Mucosa of descending colon (tissue), 3 donors: ENCODE measurements around the gene KIAA0753. TPM values are rescaled to one million over a fixed set of nuclear protein-coding genes. Genes with fewer than 3 reads are reported as not detected.
A peak's percentile ranks its signal among the peaks of the same experiment; 100 is the strongest.

ENCODE experiments used
- ATAC-seq: fragments of 200-7000 bp; cut with Tn5 transposase; one replicate; pipeline ENCODE4 v1.9.1; 2020; ENCODE audit warnings: mild to moderate bottlenecking, moderate library complexity
- DNase-seq, 3 donors: peaks; one replicate each; pipeline ENCODE4 v3.0.0-alpha.2; 2020
- H3K36me3 ChIP-seq: fragments of 200-600 bp; one replicate; pipeline ENCODE4 v1.8.0; 2021; ENCODE audit warnings: low read depth, mild to moderate bottlenecking
- H3K4me1 ChIP-seq: fragments of 200-600 bp; one replicate; pipeline ENCODE4 v1.8.0; 2021; ENCODE audit warnings: low read depth, mild to moderate bottlenecking
- H3K4me3 ChIP-seq: fragments of 200-600 bp; one replicate; pipeline ENCODE4 v1.8.0; 2021; ENCODE audit warnings: mild to moderate bottlenecking
- H3K9me3 ChIP-seq: fragments of 200-600 bp; one replicate; pipeline ENCODE4 v1.8.0; 2021; ENCODE audit warnings: mild to moderate bottlenecking
- CTCF ChIP-seq: fragments of 200-600 bp; IDR thresholded peaks from one replicate; pipeline ENCODE4 v1.8.0; 2022; ENCODE audit warnings: antibody characterized with exemption, mild to moderate bottlenecking
- intact Hi-C, 2 donors: fragments of 100-400 bp; cut with DNase I in 1 of 2; cut with micrococcal nuclease in 1 of 2; formaldehyde crosslinking; loops; one replicate each; pipeline versions ENCODE4 v1.11.0 to v1.11.1; 2022; cut with DNase I, micrococcal nuclease
- total RNA-seq, 3 donors: library from RNA; stranded (reverse); fragmentation: NEBNext Ultra II Directional in 2 of 3; extraction: Animal tissue kit (Norgen Biotek cat#: 25700) in 2 of 3; gene quantifications; one replicate each; pipeline versions ENCODE4 v1.2.1 to v1.2.4, GENCODE V29; 2021 to 2023
- donor health status: DM: no; HTN: no; CAD: no; lungs with moderate emphysema.
- donor health status: DM: no; HTN: no; CAD: no.
- donor health status: DM: no; HTN: yes; CAD: no.

The KIAA0753 gene
- total RNA-seq, 3 donors from 2014 or later: 15.5 to 22.8 (median 18.6) TPM

- DNase-seq: peak in 1 of 3 donors; percentile 24
- H3K4me3 ChIP-seq: no peak overlapping the region
- no peak for TF ChIP-seq CTCF
- intact Hi-C loops: no loop called here
- peaks cover 6% of the 10 kb centered on the region for H3K4me1 ChIP-seq
- no peaks in the 10 kb centered on the region for H3K36me3 ChIP-seq
- ATAC-seq: no peak
- H3K9me3 ChIP-seq: no peaks in the 10 kb centered on the region
These were observed 91.8 kb downstream of the KIAA0753 start for GRCh38 chr17:6548578-6549330.

DNA sequence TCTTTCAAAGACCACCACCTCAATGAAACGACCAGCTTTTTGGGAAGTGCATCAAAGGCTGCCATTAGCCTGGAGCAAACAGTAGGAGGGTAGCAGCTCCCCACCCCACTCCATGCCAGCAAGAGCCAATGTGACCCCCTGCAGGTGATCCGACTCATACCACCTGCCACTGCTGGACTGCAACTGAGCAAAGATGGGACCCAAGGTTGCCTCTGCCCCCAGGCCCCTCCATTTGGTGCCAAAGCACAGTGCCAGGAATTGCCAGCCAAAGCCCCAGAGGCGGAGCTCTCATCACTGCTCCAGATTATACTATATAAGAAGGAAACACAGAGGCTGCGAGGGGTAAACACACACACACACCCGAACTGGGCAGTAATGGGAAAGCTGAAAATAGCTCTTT lies 92.5 kb downstream of the KIAA0753 start:
- no peak for ATAC-seq
- Histone ChIP-seq H3K4me1 (peaks cover 6% of the 10 kb centered on the region), H3K4me3 (no peak overlapping the region), H3K9me3 (no peaks in the 10 kb centered on the region), H3K36me3 (no peaks in the 10 kb centered on the region)
- TF ChIP-seq CTCF: no peak
- DNase-seq: peak in 1 of 3 donors; percentile 13
- intact Hi-C loops: no loop called here

GRCh38 chr17:6547336-6547735 lies 93.2 kb downstream of the KIAA0753 start:
- no peak for TF ChIP-seq CTCF
- DNase-seq (no peak), ATAC-seq (no peak)
- intact Hi-C loops: no loop called here
- H3K4me3 ChIP-seq: no peak overlapping the region
- H3K36me3 ChIP-seq: no peaks in the 10 kb centered on the region
- no peaks in the 10 kb centered on the region for H3K9me3 ChIP-seq
- H3K4me1 ChIP-seq: no peaks in the 10 kb centered on the region

DNA sequence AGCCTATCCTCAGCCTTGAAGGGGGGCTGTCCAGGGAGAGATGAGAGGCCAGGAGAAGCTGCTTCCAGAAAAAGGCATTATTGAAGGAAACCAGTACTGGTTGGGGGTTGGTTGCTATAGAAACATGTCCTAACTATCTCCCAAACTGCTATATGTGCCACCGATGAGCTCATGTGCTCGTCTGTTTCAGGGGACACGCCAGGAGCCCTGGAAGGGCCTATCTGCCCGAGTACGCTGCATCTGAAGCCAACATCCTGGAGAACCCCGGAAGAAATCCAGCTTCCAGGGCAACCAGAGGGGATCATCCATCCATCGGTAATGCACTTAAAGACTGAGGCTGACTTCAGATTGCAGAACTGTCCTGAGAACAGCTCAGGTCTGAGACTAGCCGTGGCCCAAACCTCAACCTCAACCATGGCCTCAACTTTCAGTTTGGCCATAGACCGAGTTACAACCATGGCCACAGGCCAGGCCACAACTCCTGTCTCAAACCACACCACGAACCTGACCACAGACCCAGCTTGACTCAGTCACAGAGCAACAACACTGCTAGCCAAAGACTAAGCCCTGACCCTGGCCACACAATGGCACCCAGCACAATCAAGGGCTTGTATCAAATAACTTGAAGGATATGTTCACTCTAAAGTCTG lies 94.3 kb downstream of the KIAA0753 start:
- H3K4me3 ChIP-seq: no peak overlapping the region

DNA sequence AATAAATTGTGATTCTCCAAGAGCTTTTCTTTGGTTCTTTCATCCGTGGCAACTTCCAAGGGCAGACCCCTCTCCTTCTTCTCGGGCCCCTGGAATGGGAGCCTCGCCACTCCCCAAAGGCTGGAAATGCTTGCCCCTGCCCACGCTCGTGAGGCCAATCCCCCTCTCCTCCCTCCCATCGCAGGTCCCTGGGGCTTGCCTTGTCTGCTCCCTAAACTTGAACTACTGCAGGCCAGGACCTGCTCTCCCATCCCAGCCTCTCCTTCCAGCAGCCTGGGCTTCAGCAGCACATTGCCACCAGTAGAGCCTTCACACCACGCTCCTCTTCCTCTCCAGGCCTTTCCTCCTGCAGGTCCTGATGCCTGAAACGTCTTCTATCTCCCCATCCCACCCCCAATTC lies 95.2 kb downstream of the KIAA0753 start:
- no peak for TF ChIP-seq CTCF
- Histone ChIP-seq H3K36me3 (no peaks in the 10 kb centered on the region), H3K9me3 (no peaks in the 10 kb centered on the region), H3K4me3 (no peak overlapping the region), H3K4me1 (no peaks in the 10 kb centered on the region)
- DNase-seq (no peak), ATAC-seq (no peak)
- intact Hi-C loops: no loop called here

More for the DNA sequence above, 94.3 kb downstream of the KIAA0753 start:
- Histone ChIP-seq H3K36me3 (no peaks in the 10 kb centered on the region), H3K4me1 (no peaks in the 10 kb centered on the region), H3K9me3 (no peaks in the 10 kb centered on the region)
- no peak for TF ChIP-seq CTCF
- DNase-seq: no peak
- intact Hi-C loops: no loop called here
- no peak for ATAC-seq
